ENCODE results near the gene MRGPRF. TPM values are rescaled to one million over a fixed set of nuclear protein-coding genes. Genes with fewer than 3 reads are reported as not detected.
A peak's percentile ranks its signal among the peaks of the same experiment; 100 is the strongest.

MRGPRF gene
- total RNA-seq, 4 donors from 2014 or later, result 17.9 to 119 (median 43.6) TPM

GRCh38 chr11:69003866-69004367 is 9.1 kb downstream of the MRGPRF start:
- peaks cover 43 to 69% (median 55%) of the 10 kb centered on the region in 4 donors for H3K4me1 ChIP-seq
- H3K36me3 ChIP-seq, result no peaks in the 10 kb centered on the region
- H3K4me3 ChIP-seq, result no peak overlapping the region
- intact Hi-C loops (cut with DNase I; ENCODE audit: low total_unique reads) (loop anchor here (5.0 kb wide), 1 partner anchor 57 kb away; no protein-coding TSS in a partner anchor), in situ Hi-C loops (cut with MboI; ENCODE audit: low pct_ligation_motif_present in 1 of 4, low pct_unique_long_range_greater_than_20kb in 1 of 4, low sequenced_read_pairs in 3 of 4) (no loop called here)
- DNase-seq, result no peak
- 80% methylated on average over 18 of the region's 20 CpGs; no CpG with 5 or more reads in 1 of the 2 donors for WGBS, 2 donors (ENCODE audit: low coverage in 1 of 2)
- no peaks in the 10 kb centered on the region for H3K27me3 ChIP-seq
- no peaks in the 10 kb centered on the region for H3K9me3 ChIP-seq
- peak overlapping the region; percentile 72 to 98 (median 94) for H3K27ac ChIP-seq
- no peak for TF ChIP-seq CTCF (IDR thresholded peaks at IDR 0.05)
- TF ChIP-seq EP300 (IDR thresholded peaks at IDR 0.05; ENCODE audit: low read depth), result no peak
- TF ChIP-seq POLR2A (IDR thresholded peaks at IDR 0.05), result no peak
- no peak for TF ChIP-seq POLR2AphosphoS5 (IDR thresholded peaks at IDR 0.05)

- H3K27ac ChIP-seq, result peak overlapping the region; percentile 72 to 98 (median 94)
- H3K27me3 ChIP-seq, result no peaks in the 10 kb centered on the region
- no peak for TF ChIP-seq POLR2AphosphoS5 (IDR thresholded peaks at IDR 0.05)
- no peak for TF ChIP-seq POLR2A (IDR thresholded peaks at IDR 0.05)
- no peak for TF ChIP-seq EP300 (IDR thresholded peaks at IDR 0.05; ENCODE audit: low read depth)
- TF ChIP-seq CTCF (IDR thresholded peaks at IDR 0.05), result no peak
- peak; percentile 6 for DNase-seq
- in situ Hi-C loops (cut with MboI; ENCODE audit: low pct_ligation_motif_present in 1 of 4, low pct_unique_long_range_greater_than_20kb in 1 of 4, low sequenced_read_pairs in 3 of 4), result no loop called here
- H3K9me3 ChIP-seq, result no peaks in the 10 kb centered on the region
- no peak overlapping the region for H3K4me3 ChIP-seq
- intact Hi-C loops (cut with DNase I; ENCODE audit: low total_unique reads), result loop anchor here (5.0 kb wide), 1 partner anchor 56 kb away; no protein-coding TSS in a partner anchor
- peaks cover 38 to 70% (median 57%) of the 10 kb centered on the region in 4 donors for H3K4me1 ChIP-seq
- no peaks in the 10 kb centered on the region for H3K36me3 ChIP-seq
- WGBS, 2 donors (ENCODE audit: low coverage in 1 of 2), result 60 to 78% methylated on average over 1 to 9 of the region's 9 CpGs
Measured at GRCh38 chr11:69003301-69003865, 9.7 kb downstream of the MRGPRF start.

GRCh38 chr11:69002570-69003231 is 10.3 kb downstream of the MRGPRF start:
- in situ Hi-C loops (cut with MboI; ENCODE audit: low pct_ligation_motif_present in 1 of 4, low pct_unique_long_range_greater_than_20kb in 1 of 4, low sequenced_read_pairs in 3 of 4), result no loop called here
- Histone ChIP-seq H3K4me1 (peaks cover 32 to 66% (median 52%) of the 10 kb centered on the region in 4 donors), H3K9me3 (no peaks in the 10 kb centered on the region), H3K27ac (peak overlapping the region; percentile 72 to 98 (median 94)), H3K4me3 (no peak overlapping the region), H3K36me3 (no peaks in the 10 kb centered on the region), H3K27me3 (no peaks in the 10 kb centered on the region)
- 67% methylated on average over 13 of the region's 13 CpGs; no CpG with 5 or more reads in 1 of the 2 donors for WGBS, 2 donors (ENCODE audit: low coverage in 1 of 2)
- intact Hi-C loops (cut with DNase I; ENCODE audit: low total_unique reads), result loop anchor here (5.0 kb wide), 1 partner anchor 55 kb away; no protein-coding TSS in a partner anchor
- DNase-seq, result peak; percentile 7
- TF ChIP-seq POLR2AphosphoS5 (IDR thresholded peaks at IDR 0.05), result no peak
- no peak for TF ChIP-seq EP300 (IDR thresholded peaks at IDR 0.05; ENCODE audit: low read depth)
- TF ChIP-seq POLR2A (IDR thresholded peaks at IDR 0.05), result no peak
- no peak for TF ChIP-seq CTCF (IDR thresholded peaks at IDR 0.05)

GRCh38 chr11:69002110-69002569 is 10.9 kb downstream of the MRGPRF start:
- H3K27me3 ChIP-seq, result no peaks in the 10 kb centered on the region
- peak overlapping the region; percentile 72 to 98 (median 94) for H3K27ac ChIP-seq
- in situ Hi-C loops (cut with MboI; ENCODE audit: low pct_ligation_motif_present in 1 of 4, low pct_unique_long_range_greater_than_20kb in 1 of 4, low sequenced_read_pairs in 3 of 4), result no loop called here
- WGBS, 2 donors (ENCODE audit: low coverage in 1 of 2), result 71% methylated on average over 6 of the region's 6 CpGs; no CpG with 5 or more reads in 1 of the 2 donors
- DNase-seq, result peak; percentile 8
- no peaks in the 10 kb centered on the region for H3K36me3 ChIP-seq
- intact Hi-C loops (cut with DNase I; ENCODE audit: low total_unique reads), result loop anchor here (5.0 kb wide), 1 partner anchor 55 kb away; no protein-coding TSS in a partner anchor
- peaks cover 30 to 65% (median 47%) of the 10 kb centered on the region in 4 donors for H3K4me1 ChIP-seq
- H3K9me3 ChIP-seq, result no peaks in the 10 kb centered on the region
- H3K4me3 ChIP-seq, result no peak overlapping the region
- no peak for TF ChIP-seq CTCF (IDR thresholded peaks at IDR 0.05)
- no peak for TF ChIP-seq POLR2AphosphoS5 (IDR thresholded peaks at IDR 0.05)
- TF ChIP-seq EP300 (IDR thresholded peaks at IDR 0.05; ENCODE audit: low read depth), result no peak
- TF ChIP-seq POLR2A (IDR thresholded peaks at IDR 0.05), result no peak
